Cerebellar cortex (tissue), 1 donor: ENCODE data around the gene PPP2R2C.

ENCODE experiments used
- DNase-seq: peaks from one replicate; pipeline ENCODE4 v3.0.0-alpha.2; 2015; ENCODE audit warnings: low spot score

PPP2R2C gene

GRCh38 chr4:6401797-6402196 is 70.6 kb downstream of the PPP2R2C start:
- no peak for DNase-seq

GRCh38 chr4:6396696-6397236 is 75.6 kb downstream of the PPP2R2C start:
- no peak for DNase-seq

- no peak for DNase-seq
Measured at GRCh38 chr4:6395466-6396228, 76.8 kb downstream of the PPP2R2C start.

GRCh38 chr4:6394671-6395081 is 77.7 kb downstream of the PPP2R2C start:
- DNase-seq: no peak

GRCh38 chr4:6393544-6394475 is 78.6 kb downstream of the PPP2R2C start:
- DNase-seq: peak; percentile 57

- no peak for DNase-seq
Measured at GRCh38 chr4:6393066-6393465, 79.3 kb downstream of the PPP2R2C start.

GRCh38 chr4:6392407-6392806 is 80.0 kb downstream of the PPP2R2C start:
- DNase-seq: no peak

GRCh38 chr4:6391852-6392188 is 80.6 kb downstream of the PPP2R2C start:
- DNase-seq: no peak

GRCh38 chr4:6391186-6391851 is 81.1 kb downstream of the PPP2R2C start:
- no peak for DNase-seq

GRCh38 chr4:6390356-6390755 is 82.1 kb downstream of the PPP2R2C start:
- DNase-seq: no peak

GRCh38 chr4:6389142-6389825 is 83.1 kb downstream of the PPP2R2C start:
- no peak for DNase-seq

- DNase-seq: no peak
Measured at GRCh38 chr4:6388713-6389112, 83.7 kb downstream of the PPP2R2C start.

GRCh38 chr4:6387946-6388345 is 84.5 kb downstream of the PPP2R2C start:
- DNase-seq: no peak

- no peak for DNase-seq
Measured at GRCh38 chr4:6386091-6386490, 86.3 kb downstream of the PPP2R2C start.

- DNase-seq: no peak
Measured at GRCh38 chr4:6385288-6385687, 87.1 kb downstream of the PPP2R2C start.

- no peak for DNase-seq
Measured at GRCh38 chr4:6384541-6384940, 87.9 kb downstream of the PPP2R2C start.

- DNase-seq: no peak
Measured at GRCh38 chr4:6383929-6384328, 88.5 kb downstream of the PPP2R2C start.

- DNase-seq: no peak
Measured at GRCh38 chr4:6383009-6383404, 89.4 kb downstream of the PPP2R2C start.

GRCh38 chr4:6381571-6382123 is 90.8 kb downstream of the PPP2R2C start:
- DNase-seq: no peak

- DNase-seq: no peak
Measured at GRCh38 chr4:6380746-6381410, 91.5 kb downstream of the PPP2R2C start.
